RWPE1 (cell line): ENCODE data around the gene ADORA2A.

Experiments
- CTCF ChIA-PET: fragments of 350-600 bp; sonication (Branson Sonifier 250); formaldehyde crosslinking; extraction: SDS; loops from one replicate; lab custom pipeline; 2021; lab: Yijun Ruan, JAX
- POLR2A ChIA-PET: fragments of 400-600 bp; formaldehyde crosslinking; extraction: SDS; loops from one replicate; lab custom pipeline; 2020; ENCODE audit warnings: antibody characterized with exemption; ENCODE audit not compliant: low non-redundant PET; lab: Yijun Ruan, JAX
- DNase-seq: peaks from one replicate; pipeline ENCODE4 v3.0.0; 2012; ENCODE audit warnings: low spot score
- H3K27ac ChIP-seq: fragments of 450-650 bp; 2 replicates; pipeline ENCODE4 v1.5.1; 2017
- CTCF ChIP-seq: fragments of 450-650 bp; conservative IDR thresholded peaks from 2 replicates; pipeline ENCODE4 v1.5.1; 2017; ENCODE audit warnings: low read depth, mild to moderate bottlenecking

Gene ADORA2A

GRCh38 chr22:24420072-24420976 is 7.1 kb upstream of the ADORA2A start:
- ChIA-PET POLR2A (no interaction called here), CTCF (no interaction called here)
- no peak overlapping the region for H3K27ac ChIP-seq
- TF ChIP-seq CTCF, result no peak
- no peak for DNase-seq

GRCh38 chr22:24420977-24421343 is 6.4 kb upstream of the ADORA2A start:
- CTCF ChIA-PET, result no interaction called here

GRCh38 chr22:24421428-24421931 is 5.9 kb upstream of the ADORA2A start:
- ChIA-PET POLR2A (no interaction called here), CTCF (no interaction called here)
- DNase-seq, result no peak
- TF ChIP-seq CTCF, result no peak; the same call in 1 of the 2 replicates
- no peak overlapping the region for H3K27ac ChIP-seq

More at GRCh38 chr22:24420977-24421343, 6.4 kb upstream of the ADORA2A start:
- DNase-seq, result no peak
- no peak overlapping the region for H3K27ac ChIP-seq
- POLR2A ChIA-PET, result no interaction called here
- no peak for TF ChIP-seq CTCF

GRCh38 chr22:24422102-24422665 is 5.2 kb upstream of the ADORA2A start:
- POLR2A ChIA-PET, result no interaction called here
- no peak for DNase-seq
- no peak overlapping the region for H3K27ac ChIP-seq
- CTCF ChIA-PET, result interaction anchor here (0.6 kb wide), 3 partner anchors 9 to 123 kb away, joined by 3 read pairs; no protein-coding TSS in a partner anchor
- TF ChIP-seq CTCF, result no peak

GRCh38 chr22:24423519-24424000 is 3.8 kb upstream of the ADORA2A start:
- no peak overlapping the region for H3K27ac ChIP-seq
- POLR2A ChIA-PET, result no interaction called here

More at GRCh38 chr22:24423519-24424000, 3.8 kb upstream of the ADORA2A start:
- CTCF ChIA-PET, result interaction anchor here (0.6 to 1.2 kb wide), 8 partner anchors 9 to 346 kb away, joined by 3 to 7 read pairs (median 4); no protein-coding TSS in a partner anchor
- DNase-seq, result peak; percentile 43
- peak; percentile 90 for TF ChIP-seq CTCF
